K562 (cell line): ENCODE measurements around the gene EVL. TPM values are rescaled to one million over a fixed set of nuclear protein-coding genes. Genes with fewer than 3 reads are reported as not detected.
A peak's percentile ranks its signal among the peaks of the same experiment; 100 is the strongest.

ENCODE experiments used
- ATAC-seq: fragments of 200-7000 bp; cut with Tn5 transposase; 3 replicates; pipeline ENCODE4 v1.9.1; 2020; ENCODE audit warnings: moderate library complexity
- BruUV-seq: library from RNA; stranded (reverse); fragments of 400-500 nt; replicated peaks from 2 replicates; lab custom pipeline; 2021; lab: Mats Ljungman, UMichigan
- CTCF ChIA-PET: fragments of 300-600 bp; formaldehyde crosslinking; extraction: SDS; loops from one replicate; lab custom pipeline; 2021; ENCODE audit warnings: low intra/inter-chr PET ratio; lab: Yijun Ruan, JAX
- POLR2A ChIA-PET: fragments of 300-600, 350-650 bp; sonication (Branson Sonifier 250); formaldehyde crosslinking; extraction: SDS; loops from one replicate; lab custom pipeline; 2021; ENCODE audit warnings: antibody characterized with exemption, inconsistent platforms; lab: Yijun Ruan, JAX
- DNase-seq, 4 experiments: peaks; one replicate each; pipeline versions ENCODE4 v3.0.0 to v3.0.0-alpha.2; 2011 to 2018; ENCODE audit warnings: low spot score in 3 of 4, mixed read lengths in 3 of 4; ENCODE audit errors: extremely low read depth in 1 of 4
- FAIRE-seq: peaks from 2 replicates; lab custom pipeline; 2011; peaks lifted over from hg19 to GRCh38; lab: Jason Lieb, UNC
- H2AFZ ChIP-seq: 2 replicates; pipeline ENCODE4 v1.6.0; 2011; ENCODE audit warnings: low read depth, low read length, control low read depth, inconsistent platforms
- H3K27ac ChIP-seq: fragments of 200-600 bp; 3 replicates; pipeline ENCODE4 v1.8.0; 2011; ENCODE audit warnings: low read depth, mild to moderate bottlenecking, control low read depth, inconsistent platforms, low read length, moderate library complexity, mixed read lengths; ENCODE audit errors: extremely low read depth
- H3K27me3 ChIP-seq, 2 experiments: fragments of 300-600 bp in 1 of 2; 2 replicates in 1 of 2; 3 replicates in 1 of 2; pipeline versions ENCODE4 v1.6.0 to v1.8.0; 2011; ENCODE audit warnings: inconsistent platforms in 2 of 2, low read length in 2 of 2, mild to moderate bottlenecking in 1 of 2, mixed read lengths in 1 of 2, moderate library complexity in 1 of 2; ENCODE audit not compliant: control insufficient read depth in 2 of 2, insufficient read depth in 2 of 2
- H3K36me3 ChIP-seq: fragments of 300-600 bp; 3 replicates; pipeline ENCODE4 v1.8.0; 2011; ENCODE audit warnings: mild to moderate bottlenecking, low read length, inconsistent platforms; ENCODE audit not compliant: control insufficient read depth, insufficient read depth
- H3K4me1 ChIP-seq, 2 experiments: fragments of 200-600 bp in 1 of 2; replicated peaks in 1 of 2; 2 replicates in 1 of 2; 3 replicates in 1 of 2; pipeline versions ENCODE4 v1.5.1 to v1.8.0; 2011; ENCODE audit warnings: inconsistent platforms in 2 of 2, low read length in 2 of 2, mild to moderate bottlenecking in 1 of 2, mixed read lengths in 1 of 2, moderate library complexity in 1 of 2; ENCODE audit not compliant: control insufficient read depth in 2 of 2, insufficient read depth in 2 of 2
- H3K4me2 ChIP-seq: 2 replicates; pipeline ENCODE4 v1.6.1; 2011; ENCODE audit warnings: low read length, control low read depth, inconsistent platforms, mixed read lengths; ENCODE audit not compliant: insufficient read depth
- H3K4me3 ChIP-seq: fragments of 200-600 bp; sonication (generic), shearing (Covaris generic); 2 replicates; pipeline ENCODE4 v1.5.1; 2016; ENCODE audit warnings: control low read depth, inconsistent platforms
- H3K79me2 ChIP-seq: fragments of 200-600 bp; 3 replicates; pipeline ENCODE4 v1.8.0; 2011; ENCODE audit warnings: low read length, inconsistent platforms; ENCODE audit not compliant: control insufficient read depth, insufficient read depth
- H3K9ac ChIP-seq, 2 experiments: 2 replicates each; pipeline versions ENCODE4 v1.6.0 to v1.6.1; 2011; ENCODE audit warnings: low read depth in 2 of 2, low read length in 2 of 2, control low read depth in 1 of 2, inconsistent platforms in 1 of 2, mild to moderate bottlenecking in 1 of 2, mixed read lengths in 1 of 2; ENCODE audit not compliant: insufficient read depth in 1 of 2
- H3K9me1 ChIP-seq: one replicate; pipeline ENCODE4 v1.6.0; 2011; ENCODE audit warnings: inconsistent platforms, mild to moderate bottlenecking, low read length, moderate library complexity; ENCODE audit not compliant: control insufficient read depth, insufficient read depth
- H3K9me3 ChIP-seq: replicated peaks from 2 replicates; pipeline ENCODE4 v1.5.1; 2011; ENCODE audit warnings: low read depth, low read length, inconsistent platforms; ENCODE audit not compliant: control insufficient read depth, insufficient read depth
- H4K20me1 ChIP-seq: replicated peaks from 2 replicates; pipeline ENCODE4 v1.6.1; 2011; ENCODE audit warnings: low read length, inconsistent platforms, mixed read lengths; ENCODE audit not compliant: control insufficient read depth, insufficient read depth
- CLOCK ChIP-seq: fragments of 250-450 bp; sonication (Bioruptor Pico); IDR thresholded peaks from 2 replicates; pipeline ENCODE4 v1.4.0; 2020; ENCODE audit warnings: mild to moderate bottlenecking, moderate library complexity, borderline replicate concordance
- KAT8 ChIP-seq: fragments of 450-650 bp; IDR thresholded peaks from 2 replicates; pipeline ENCODE4 v1.6.1; 2016; ENCODE audit warnings: low read depth, mild to moderate bottlenecking
- MBD1 ChIP-seq: fragments of 250-450 bp; sonication (Bioruptor Pico); IDR thresholded peaks from 2 replicates; pipeline ENCODE4 v1.8.0; 2022; ENCODE audit warnings: inconsistent platforms
- MIER1 ChIP-seq: fragments of 450-650 bp; IDR thresholded peaks from 2 replicates; pipeline ENCODE4 v1.6.1; 2016; ENCODE audit warnings: antibody characterized with exemption, mild to moderate bottlenecking, low read depth
- PCBP2 ChIP-seq: fragments of 200-400 bp; formaldehyde crosslinking; IDR thresholded peaks from 2 replicates; pipeline ENCODE4 v1.6.1; 2018; ENCODE audit warnings: low read length, low read depth, mild to moderate bottlenecking, moderate library complexity; ENCODE audit not compliant: poor library complexity, severe bottlenecking
- PREB ChIP-seq: sonication (generic); formaldehyde crosslinking; IDR thresholded peaks from 2 replicates; pipeline ENCODE4 v1.8.1; 2023; ENCODE audit warnings: mild to moderate bottlenecking, missing genetic modification reagents
- SPI1 ChIP-seq: IDR thresholded peaks from 2 replicates; pipeline ENCODE4 v1.6.1; 2011; ENCODE audit warnings: low read depth, low read length, control low read depth, borderline replicate concordance
- ZBTB7A ChIP-seq: IDR thresholded peaks from 2 replicates; pipeline ENCODE4 v1.6.1; 2011; ENCODE audit warnings: low read depth, mild to moderate bottlenecking, low read length, moderate library complexity, borderline replicate concordance; ENCODE audit not compliant: control insufficient read depth
- WGBS: fragments of 100-300 bp; shearing (Covaris generic); methylation state at CpG from one replicate; pipeline ENCODE4 v1.1.6; 2016; ENCODE audit warnings: low coverage, mixed read lengths; ENCODE audit not compliant: insufficient coverage; ENCODE audit errors: missing lambda C conversion rate; 5-methylcytosine and 5-hydroxymethylcytosine counted together
- in situ Hi-C: fragments of 300-500 bp; cut with MboI; formaldehyde crosslinking; loops from 4 replicates; pipeline ENCODE4 v1.15.0; 2018; ENCODE audit warnings: inconsistent platforms, mixed read lengths
- intact Hi-C: fragments of 100-400 bp; cut with micrococcal nuclease; formaldehyde crosslinking; loops from 2 replicates; pipeline ENCODE4 v1.14.2; 2022
- polyA plus RNA-seq, 8 experiments: library from polyadenylated mRNA; depleted of rRNA in 4 of 8; stranded (reverse) in 5 of 8; unstranded in 3 of 8; fragments of >200 nt; fragmentation: Nextera tagmentation in 2 of 8; fragmentation: Illumina TruSeq in 1 of 8; extraction: Ambion mirVana in 2 of 8; extraction: Trizol in 1 of 8; gene quantifications; 2 replicates each; pipeline versions ENCODE4 v1.2.1 to v1.2.3, GENCODE V29; 2011 to 2014; ENCODE audit warnings: inconsistent platforms in 1 of 8, missing spikeins in 1 of 8
- total RNA-seq, 7 experiments: library from RNA; depleted of rRNA in 6 of 7; stranded (reverse); fragments of >200 nt in 6 of 7; fragmentation: Illumina TruSeq in 2 of 7; extraction: Trizol in 2 of 7; gene quantifications; 2 replicates each; pipeline versions ENCODE4 v1.2.1 to v1.2.3, GENCODE V29; 2011 to 2021; ENCODE audit warnings: low replicate concordance in 1 of 7
- TF ChIP-seq, protein P1 (sequence below): fragments of 250-450 bp; sonication (Bioruptor Pico); IDR thresholded peaks from 2 replicates; pipeline ENCODE4 v1.8.0; 2021; ENCODE audit warnings: borderline replicate concordance, mild to moderate bottlenecking, moderate library complexity; ENCODE audit not compliant: poor library complexity, severe bottlenecking

The EVL gene
- total and polyA plus RNA-seq, 9 of the 15 experiments (the other 6 are each of a cell fraction or from before 2014, with no cell fraction given): 2.9 to 43.4 (median 23.9) TPM

DNA sequence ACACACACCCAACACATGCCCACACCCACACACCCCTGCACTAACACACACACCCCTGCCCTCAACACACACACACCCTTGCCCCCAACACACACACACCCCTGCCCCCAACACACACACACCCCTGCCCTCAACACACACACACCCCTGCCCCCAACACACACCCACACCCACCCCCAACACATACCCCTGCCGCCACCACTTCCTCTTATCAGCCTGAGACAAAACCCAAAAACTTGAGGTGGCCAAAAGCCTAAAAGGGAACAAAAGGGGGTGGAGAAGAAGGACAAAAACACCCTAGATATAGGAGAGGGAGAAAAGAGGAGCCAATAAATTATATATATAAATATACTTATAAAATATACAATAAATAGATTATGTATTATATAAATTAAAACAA is 103.3 kb downstream of the EVL start (continued):
- TF ChIP-seq CLOCK (CRISPR knock-in tag) (no peak), MBD1 (no peak), MIER1 (no peak), SPI1 (peak; percentile 89), ZBTB7A (0 out of 2 replicates have a peak, but pooled peaks have one; percentile 29)

GRCh38 chr14:100170880-100171279 is 105.7 kb downstream of the EVL start:
- H3K4me3 ChIP-seq: no peak overlapping the region
- no peaks in the 10 kb centered on the region for H3K79me2 ChIP-seq
- WGBS: 67% methylated on average over 2 of the region's 2 CpGs
- no peak overlapping the region for H3K9ac ChIP-seq
- H3K27ac ChIP-seq: no peak overlapping the region
- peaks cover 6 to 30% of the 10 kb centered on the region in 2 experiments; a peak in 2 of 5 replicates for H3K4me1 ChIP-seq
- POLR2A ChIA-PET: no interaction called here
- BruUV-seq: no TSS peak
- H3K36me3 ChIP-seq: no peaks in the 10 kb centered on the region
- H3K9me1 ChIP-seq: no peaks in the 10 kb centered on the region
- in situ Hi-C loops (no loop called here), intact Hi-C loops (no loop called here)
- no peaks in the 10 kb centered on the region for H3K9me3 ChIP-seq
- no peak for FAIRE-seq
- CTCF ChIA-PET: no interaction called here
- no peak overlapping the region for H2AFZ ChIP-seq
- no peak for DNase-seq
- no peak for ATAC-seq
- H3K4me2 ChIP-seq: no peak overlapping the region
- H4K20me1 ChIP-seq: no peaks in the 10 kb centered on the region
- H3K27me3 ChIP-seq: no peaks in the 10 kb centered on the region
- TF ChIP-seq, protein P1, sequence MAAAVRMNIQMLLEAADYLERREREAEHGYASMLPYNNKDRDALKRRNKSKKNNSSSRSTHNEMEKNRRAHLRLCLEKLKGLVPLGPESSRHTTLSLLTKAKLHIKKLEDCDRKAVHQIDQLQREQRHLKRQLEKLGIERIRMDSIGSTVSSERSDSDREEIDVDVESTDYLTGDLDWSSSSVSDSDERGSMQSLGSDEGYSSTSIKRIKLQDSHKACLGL: no peak
- TF ChIP-seq PREB (no peak), KAT8 (no peak), PCBP2 (no peak)
